UCSD-AML1 (cell line): Measurements from ENCODE around the gene RBBP8NL.

Experiments used
- DNase-seq: peaks from one replicate; lab custom pipeline; 2025; ENCODE audit not compliant: unreplicated experiment; lab: John Stamatoyannopoulos, UW

RBBP8NL gene

DNA sequence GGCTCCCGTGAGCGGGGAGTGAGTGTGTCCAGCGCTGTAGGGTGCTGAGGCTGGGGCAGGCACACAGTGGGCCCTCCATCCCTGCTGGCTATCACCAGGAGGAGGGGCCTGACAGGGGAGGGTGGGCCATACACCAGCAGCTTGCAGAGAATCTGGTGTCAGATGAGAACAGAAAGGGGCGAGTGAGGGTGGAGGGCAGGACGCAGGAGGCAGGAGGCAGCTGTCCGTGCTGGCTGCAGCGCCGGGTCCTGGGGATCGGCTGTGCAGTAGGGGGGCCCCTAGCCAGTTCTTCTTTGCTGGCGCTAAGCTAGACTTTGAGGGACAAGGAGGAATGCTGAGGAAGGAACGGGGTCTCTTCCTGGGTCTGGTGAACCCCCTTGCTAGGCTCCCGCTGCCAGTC lies 18.7 kb downstream of the RBBP8NL start:
- DNase-seq, result no peak

DNA sequence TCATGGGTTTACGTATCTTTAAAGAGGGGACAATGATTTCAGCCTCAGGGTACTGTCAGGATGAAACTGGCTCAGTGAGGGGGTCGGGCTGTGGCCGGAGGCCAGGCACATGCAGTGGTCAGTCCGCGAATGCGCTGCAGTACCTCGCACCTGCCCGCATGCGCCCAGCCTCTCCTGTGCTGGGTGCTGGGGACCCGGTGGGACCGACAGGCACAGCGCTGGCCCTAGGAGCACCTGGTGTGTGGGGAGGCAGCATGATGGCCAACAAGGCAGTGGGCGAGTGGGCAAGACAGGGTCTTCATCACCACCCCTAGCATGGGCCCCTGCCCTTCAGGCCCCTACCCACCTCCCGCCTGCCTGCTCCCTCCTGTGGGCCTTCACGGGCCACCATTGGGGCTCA lies 19.3 kb downstream of the RBBP8NL start:
- DNase-seq, result no peak

DNA sequence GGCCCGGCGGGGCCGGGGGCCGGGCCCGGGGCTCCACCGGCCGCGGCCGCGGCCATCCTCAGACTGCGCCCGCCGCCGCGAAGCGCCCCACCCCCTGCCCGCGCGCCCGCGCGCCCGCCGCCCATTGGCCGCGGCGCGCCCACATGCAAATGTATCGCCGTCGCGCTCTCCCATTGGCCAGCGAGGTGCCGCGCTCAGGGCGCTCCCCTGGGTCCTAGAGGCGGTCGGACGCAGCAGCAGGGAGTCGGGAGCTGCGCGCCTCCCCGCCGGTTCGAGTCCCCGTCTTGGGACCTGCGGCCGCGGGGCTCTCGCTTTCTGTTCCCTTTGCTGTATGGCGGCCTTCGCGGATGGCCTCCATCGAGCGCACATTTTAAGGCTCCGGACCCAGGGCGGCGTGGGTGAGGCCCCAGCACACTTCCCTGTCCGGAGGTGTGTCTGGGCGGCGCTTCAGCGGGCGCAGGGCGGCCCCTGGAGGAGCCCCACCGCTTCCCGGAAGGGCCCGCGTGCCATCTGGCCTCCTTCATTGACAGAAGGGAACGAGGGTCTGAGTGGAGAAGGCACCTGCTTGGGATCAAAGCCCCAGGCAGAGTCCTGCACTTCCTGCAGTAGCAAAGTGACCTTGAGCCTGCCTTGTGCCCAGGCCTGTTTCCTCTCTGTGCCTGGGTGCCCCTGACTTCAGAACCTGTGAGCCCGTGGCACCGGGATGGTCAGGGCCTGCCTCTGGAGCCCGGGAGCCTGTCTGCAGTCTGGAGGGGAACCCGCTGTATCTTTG lies 19.9 kb downstream of the RBBP8NL start, which contains the start of gene CABLES2:
Gene CABLES2 (minus strand): TSS at position 65 of the 772 bp plus-strand sequence. CDS start 9 bp downstream, at position 56.
- peak; percentile 92 for DNase-seq

DNA sequence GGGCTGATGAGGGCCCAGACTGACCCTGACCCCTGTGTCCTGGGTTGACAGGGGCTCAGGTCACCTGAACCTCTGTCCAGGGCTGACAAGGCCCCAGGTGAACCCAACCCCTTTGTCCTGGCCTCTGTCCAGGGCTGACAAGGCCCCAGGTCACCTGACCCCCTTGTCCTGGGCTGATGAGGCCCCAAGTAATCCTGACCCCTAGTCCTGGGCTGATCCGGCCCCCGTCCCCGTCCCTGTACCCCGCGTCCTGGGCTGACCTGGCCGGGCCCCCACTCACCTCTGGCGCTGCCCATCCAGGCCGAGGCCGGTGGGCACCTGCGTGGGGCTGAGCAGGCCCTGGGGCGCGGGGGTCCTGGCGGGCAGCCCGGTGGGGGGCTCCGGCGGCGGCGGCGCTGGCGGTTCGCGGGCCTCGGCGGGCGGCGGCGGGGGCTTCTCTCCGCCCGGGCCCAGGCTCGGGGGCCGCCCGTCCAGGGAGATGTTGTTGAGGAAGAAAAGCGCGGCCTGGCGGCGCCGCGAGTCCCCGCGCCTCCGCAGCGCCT lies 20.6 kb downstream of the RBBP8NL start:
- DNase-seq, result no peak

- no peak for DNase-seq
Measured at GRCh38 chr20:62405981-62406513, 21.3 kb downstream of the RBBP8NL start.

- peak; percentile 26 for DNase-seq
Measured at GRCh38 chr20:62405108-62405980, 22.0 kb downstream of the RBBP8NL start.

GRCh38 chr20:62404761-62405107 lies 22.6 kb downstream of the RBBP8NL start:
- no peak for DNase-seq

DNA sequence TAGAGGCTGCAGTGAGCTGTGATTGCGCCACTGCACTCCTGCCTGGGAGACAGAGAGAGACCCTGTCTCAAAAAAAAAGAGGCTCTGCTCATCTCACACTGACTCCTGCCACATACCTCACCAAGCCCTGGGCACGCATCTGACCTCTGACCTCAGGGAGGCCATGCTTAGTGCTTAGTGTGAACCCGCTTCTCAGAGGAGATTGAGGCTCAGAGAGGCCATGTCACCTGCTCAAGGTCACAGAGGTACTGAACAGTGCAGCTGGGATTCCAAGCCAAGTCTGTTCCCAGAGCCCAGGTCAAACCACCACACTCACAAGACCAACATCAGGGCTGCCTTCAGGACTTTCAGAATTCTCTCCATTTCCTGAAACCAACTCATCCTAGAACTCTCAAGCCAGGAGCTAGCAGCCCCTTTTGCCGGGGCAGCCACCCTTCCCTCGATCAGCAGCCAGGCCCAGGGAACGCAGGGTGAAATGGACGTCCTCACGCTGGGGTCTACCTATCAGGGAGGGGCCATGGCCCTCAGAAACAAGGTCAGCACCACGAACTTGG lies 23.1 kb downstream of the RBBP8NL start:
- no peak for DNase-seq

GRCh38 chr20:62403331-62403730 lies 24.0 kb downstream of the RBBP8NL start:
- DNase-seq, result no peak

GRCh38 chr20:62402456-62403150 lies 24.7 kb downstream of the RBBP8NL start:
- no peak for DNase-seq

GRCh38 chr20:62401331-62401779 lies 26.0 kb downstream of the RBBP8NL start:
- no peak for DNase-seq

GRCh38 chr20:62400541-62400940 lies 26.8 kb downstream of the RBBP8NL start:
- DNase-seq, result no peak

DNA sequence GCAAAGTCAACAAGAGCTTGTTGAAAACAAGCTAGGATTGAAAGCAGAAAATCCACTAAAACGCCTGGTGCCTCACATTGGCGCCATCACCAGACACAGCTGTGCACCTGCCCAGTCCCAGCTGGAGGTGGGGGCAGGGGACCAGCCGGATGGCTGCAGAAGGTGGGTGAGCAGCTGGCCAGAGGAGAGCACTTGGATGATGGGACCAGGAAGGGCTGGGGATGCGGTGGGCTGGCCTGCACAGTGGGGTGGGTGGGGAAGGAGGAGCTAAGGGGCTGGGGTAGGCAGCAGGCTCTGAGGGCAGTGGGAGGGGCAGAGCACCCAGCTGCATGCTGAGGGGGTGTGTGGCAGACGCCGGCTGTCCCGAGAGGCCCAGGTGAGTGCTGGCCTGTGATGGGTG lies 27.3 kb downstream of the RBBP8NL start:
- DNase-seq, result no peak

- DNase-seq, result no peak
Measured at GRCh38 chr20:62398120-62398821, 29.1 kb downstream of the RBBP8NL start.

DNA sequence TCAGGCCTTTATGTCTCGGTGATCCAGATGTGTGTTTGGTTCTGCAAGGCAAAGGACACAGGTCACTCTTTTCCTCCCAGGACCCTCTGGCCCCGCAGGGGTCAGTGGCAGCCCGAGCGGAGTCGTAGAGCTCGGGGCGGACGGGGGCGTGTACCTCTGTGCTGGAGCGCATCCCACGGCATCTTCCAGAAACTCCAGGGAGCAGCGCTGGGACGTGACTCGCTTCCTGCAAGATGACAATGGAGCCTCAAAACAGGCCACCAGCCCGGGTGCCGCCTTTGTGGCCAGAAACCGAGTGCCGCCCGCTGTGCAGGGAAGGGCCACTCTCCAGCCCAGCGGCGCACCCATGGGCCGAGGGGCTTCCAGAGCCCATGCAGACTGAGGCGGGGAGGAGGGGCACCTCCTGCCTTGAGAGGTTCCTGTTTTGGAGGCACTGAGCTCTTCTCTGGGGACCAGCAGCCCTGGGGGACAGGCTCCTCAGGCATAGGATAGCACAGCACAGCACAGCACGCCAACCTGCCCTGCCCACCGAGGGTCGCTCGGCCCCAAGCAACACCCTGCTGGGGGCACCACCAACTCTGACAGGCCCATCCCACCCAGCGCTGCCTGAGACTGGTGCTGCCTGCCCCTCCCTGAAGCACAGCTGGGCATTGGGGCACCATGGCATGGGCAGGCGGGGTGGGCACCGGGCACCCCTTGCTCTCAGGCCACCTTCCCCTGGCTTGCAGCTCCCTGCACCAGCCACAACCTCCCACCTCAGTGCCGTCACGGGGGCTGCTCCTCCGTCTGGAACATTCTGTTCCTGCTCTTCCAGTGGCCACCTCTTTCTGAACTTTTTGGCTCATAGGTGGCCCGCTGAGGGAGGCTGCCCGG lies 30.7 kb downstream of the RBBP8NL start:
- DNase-seq, result no peak

DNA sequence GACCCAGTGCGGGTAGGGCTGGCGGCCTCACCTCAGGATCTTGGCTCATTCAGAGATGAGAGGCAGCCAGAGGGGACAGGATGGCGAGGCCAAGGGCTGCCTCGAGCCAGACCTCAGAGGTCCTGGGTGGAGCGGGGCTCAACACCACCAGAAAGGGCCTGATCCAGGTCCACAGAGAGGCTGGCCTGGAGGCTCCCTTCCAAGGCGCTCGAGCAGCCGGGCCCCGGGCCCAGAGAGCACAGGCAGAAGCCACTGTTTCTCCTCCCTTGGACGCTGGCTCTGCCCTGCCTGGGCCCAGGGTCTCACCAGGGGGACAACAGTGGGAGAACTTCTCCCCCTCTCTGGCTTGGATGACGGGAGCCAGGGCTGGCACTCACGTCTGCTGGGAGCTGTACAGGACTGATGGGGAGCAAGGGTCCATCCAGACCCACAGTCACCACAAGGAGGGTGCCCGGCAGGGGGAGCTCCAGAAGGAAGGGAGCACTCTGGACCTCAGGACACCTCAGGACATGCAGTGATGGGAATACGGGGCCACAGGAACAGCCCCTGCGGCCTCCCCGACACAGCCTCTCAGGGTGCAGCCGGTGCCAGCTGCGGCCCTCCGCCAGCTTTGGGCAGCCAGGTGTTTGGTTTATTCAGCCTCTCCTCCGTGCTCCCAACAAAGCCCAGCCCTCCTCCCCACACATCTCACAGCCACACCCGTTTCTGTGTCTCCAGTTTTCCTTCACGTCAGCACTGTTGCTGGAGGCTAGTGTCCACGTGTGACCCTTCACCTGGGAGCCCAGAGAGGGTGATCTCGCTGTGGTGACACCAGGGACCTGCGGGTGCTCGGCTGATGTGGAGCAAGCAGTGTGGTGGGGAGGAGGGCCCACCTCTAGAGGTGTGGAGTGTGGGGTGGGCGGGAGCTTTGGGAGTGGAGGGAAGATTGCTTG lies 31.8 kb downstream of the RBBP8NL start:
- DNase-seq, result no peak

GRCh38 chr20:62394248-62395245 lies 32.8 kb downstream of the RBBP8NL start:
- DNase-seq, result no peak
